Mucosa of descending colon (tissue), 3 donors: ENCODE data around the gene AMY2A. TPM values are rescaled to one million over a fixed set of nuclear protein-coding genes. Genes with fewer than 3 reads are reported as not detected.
"Not testable (repeated sequence)": the region's sequence is repeated elsewhere in the genome, so short reads cannot be mapped to it uniquely, and the experiment has no call there.

Experiments used
- ATAC-seq: fragments of 200-7000 bp; cut with Tn5 transposase; one replicate; pipeline ENCODE4 v1.9.1; 2020; ENCODE audit warnings: mild to moderate bottlenecking, moderate library complexity
- DNase-seq, 3 donors: peaks; one replicate each; pipeline ENCODE4 v3.0.0-alpha.2; 2020
- H3K36me3 ChIP-seq: fragments of 200-600 bp; one replicate; pipeline ENCODE4 v1.8.0; 2021; ENCODE audit warnings: low read depth, mild to moderate bottlenecking
- H3K4me1 ChIP-seq: fragments of 200-600 bp; one replicate; pipeline ENCODE4 v1.8.0; 2021; ENCODE audit warnings: low read depth, mild to moderate bottlenecking
- H3K4me3 ChIP-seq: fragments of 200-600 bp; one replicate; pipeline ENCODE4 v1.8.0; 2021; ENCODE audit warnings: mild to moderate bottlenecking
- H3K9me3 ChIP-seq: fragments of 200-600 bp; one replicate; pipeline ENCODE4 v1.8.0; 2021; ENCODE audit warnings: mild to moderate bottlenecking
- intact Hi-C, 2 donors: fragments of 100-400 bp; cut with DNase I in 1 of 2; cut with micrococcal nuclease in 1 of 2; formaldehyde crosslinking; loops; one replicate each; pipeline versions ENCODE4 v1.11.0 to v1.11.1; 2022; cut with DNase I, micrococcal nuclease
- long read RNA-seq, 2 donors: library from polyadenylated mRNA; unstranded; transcript quantifications; one replicate each; pipeline ENCODE4 v2.0.0, GENCODE V29; 2019 to 2021
- total RNA-seq, 3 donors: library from RNA; stranded (reverse); fragmentation: NEBNext Ultra II Directional in 2 of 3; extraction: Animal tissue kit (Norgen Biotek cat#: 25700) in 2 of 3; gene quantifications; one replicate each; pipeline versions ENCODE4 v1.2.1 to v1.2.4, GENCODE V29; 2021 to 2023
- TF ChIP-seq, protein P1 (sequence below): fragments of 200-600 bp; IDR thresholded peaks from one replicate; pipeline ENCODE4 v1.8.0; 2022; ENCODE audit warnings: antibody characterized with exemption, mild to moderate bottlenecking
- donor health status: DM: no; HTN: no; CAD: no; lungs with moderate emphysema.
- donor health status: DM: no; HTN: no; CAD: no.
- donor health status: DM: no; HTN: yes; CAD: no.

Gene AMY2A
- under 1 TPM in 1 of 3 donors, not detected in 2; 0.76 TPM for total RNA-seq
- long read RNA-seq, donor 1, result 0 reads
- long read RNA-seq, donor 2, result 0 reads

DNA sequence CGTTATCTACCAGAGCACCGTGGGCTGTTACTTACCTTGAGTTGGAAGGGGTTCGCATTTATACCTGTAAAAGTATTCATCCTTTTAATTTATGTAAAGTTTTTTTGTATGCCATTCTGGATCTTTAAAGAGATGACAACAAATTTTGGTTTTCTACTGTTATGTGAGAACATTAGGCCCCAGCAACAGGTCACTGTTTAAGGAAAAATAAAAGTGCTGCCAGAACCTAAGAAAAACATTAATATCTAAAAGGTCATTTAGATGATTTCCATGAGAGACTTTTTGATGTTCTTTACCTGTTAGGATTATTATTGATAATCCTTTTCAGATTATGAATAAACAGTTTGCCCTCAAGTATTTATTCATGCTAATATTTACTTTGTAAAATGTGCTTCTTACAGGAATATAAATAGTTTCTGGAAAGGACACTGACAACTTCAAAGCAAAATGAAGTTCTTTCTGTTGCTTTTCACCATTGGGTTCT lies at the start of gene AMY2A:
AMY2A (plus strand) TSS at position 434 of the 484 bp plus-strand sequence; CDS start at position 448, 14 bp downstream.
- H3K36me3 ChIP-seq, H3K4me3 ChIP-seq, H3K4me1 ChIP-seq, DNase-seq, ATAC-seq, H3K9me3 ChIP-seq, intact Hi-C loops: not testable (repeated sequence)

- no peaks in the 10 kb centered on the region for H3K36me3 ChIP-seq
- no peak overlapping the region for H3K4me3 ChIP-seq
- H3K4me1 ChIP-seq, result no peaks in the 10 kb centered on the region
- no peak for DNase-seq
- no peaks in the 10 kb centered on the region for H3K9me3 ChIP-seq
- ATAC-seq, result no peak
- TF ChIP-seq, protein P1, sequence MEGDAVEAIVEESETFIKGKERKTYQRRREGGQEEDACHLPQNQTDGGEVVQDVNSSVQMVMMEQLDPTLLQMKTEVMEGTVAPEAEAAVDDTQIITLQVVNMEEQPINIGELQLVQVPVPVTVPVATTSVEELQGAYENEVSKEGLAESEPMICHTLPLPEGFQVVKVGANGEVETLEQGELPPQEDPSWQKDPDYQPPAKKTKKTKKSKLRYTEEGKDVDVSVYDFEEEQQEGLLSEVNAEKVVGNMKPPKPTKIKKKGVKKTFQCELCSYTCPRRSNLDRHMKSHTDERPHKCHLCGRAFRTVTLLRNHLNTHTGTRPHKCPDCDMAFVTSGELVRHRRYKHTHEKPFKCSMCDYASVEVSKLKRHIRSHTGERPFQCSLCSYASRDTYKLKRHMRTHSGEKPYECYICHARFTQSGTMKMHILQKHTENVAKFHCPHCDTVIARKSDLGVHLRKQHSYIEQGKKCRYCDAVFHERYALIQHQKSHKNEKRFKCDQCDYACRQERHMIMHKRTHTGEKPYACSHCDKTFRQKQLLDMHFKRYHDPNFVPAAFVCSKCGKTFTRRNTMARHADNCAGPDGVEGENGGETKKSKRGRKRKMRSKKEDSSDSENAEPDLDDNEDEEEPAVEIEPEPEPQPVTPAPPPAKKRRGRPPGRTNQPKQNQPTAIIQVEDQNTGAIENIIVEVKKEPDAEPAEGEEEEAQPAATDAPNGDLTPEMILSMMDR, result no peak
- intact Hi-C loops, result no loop called here
Measured at GRCh38 chr1:103569493-103569892, 47.7 kb upstream of the AMY2A start.

GRCh38 chr1:103571289-103571688 lies 45.9 kb upstream of the AMY2A start, which contains the start of gene AMY2B:
AMY2B (plus strand) TSS chr1:103571589; CDS start chr1:103571603, 14 bp downstream.
- DNase-seq, H3K36me3 ChIP-seq, H3K4me3 ChIP-seq, H3K4me1 ChIP-seq, ATAC-seq, H3K9me3 ChIP-seq, intact Hi-C loops: not testable (repeated sequence)

- intact Hi-C loops, result no loop called here
- H3K9me3 ChIP-seq, result no peaks in the 10 kb centered on the region
- no peaks in the 10 kb centered on the region for H3K36me3 ChIP-seq
- ATAC-seq (no peak), DNase-seq (no peak)
- no peak overlapping the region for H3K4me3 ChIP-seq
- H3K4me1 ChIP-seq, result no peaks in the 10 kb centered on the region
- TF ChIP-seq, protein P1, result no peak
Measured at GRCh38 chr1:103576065-103576464, 41.2 kb upstream of the AMY2A start.

DNA sequence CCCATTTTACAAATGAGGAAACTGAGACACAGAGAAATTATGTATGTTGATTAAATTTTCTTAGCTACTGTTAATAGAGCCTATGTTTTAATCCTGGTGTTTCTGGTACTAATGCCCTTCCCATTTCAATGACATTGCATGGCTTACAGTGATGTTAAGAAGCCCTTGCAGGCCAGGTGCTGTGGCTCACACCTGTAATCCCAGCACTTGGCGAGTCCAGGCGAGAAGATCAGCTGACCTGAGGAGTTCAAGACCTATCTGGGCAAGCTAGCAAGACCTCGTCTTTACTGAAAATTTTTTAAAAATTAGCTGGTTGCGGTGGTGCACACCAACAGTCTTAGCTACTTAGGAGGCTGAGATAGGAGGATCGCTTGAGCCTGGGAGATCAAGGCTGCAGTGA lies 40.4 kb upstream of the AMY2A start:
- H3K4me1 ChIP-seq, H3K9me3 ChIP-seq, intact Hi-C loops, H3K36me3 ChIP-seq, DNase-seq, ATAC-seq, H3K4me3 ChIP-seq: not testable (repeated sequence)

- Histone ChIP-seq H3K4me1 (no peaks in the 10 kb centered on the region), H3K4me3 (no peak overlapping the region), H3K36me3 (no peaks in the 10 kb centered on the region), H3K9me3 (no peaks in the 10 kb centered on the region)
- intact Hi-C loops, result no loop called here
- TF ChIP-seq, protein P1, result no peak
- DNase-seq (no peak), ATAC-seq (no peak)
Measured at GRCh38 chr1:103582464-103582863, 34.8 kb upstream of the AMY2A start.

DNA sequence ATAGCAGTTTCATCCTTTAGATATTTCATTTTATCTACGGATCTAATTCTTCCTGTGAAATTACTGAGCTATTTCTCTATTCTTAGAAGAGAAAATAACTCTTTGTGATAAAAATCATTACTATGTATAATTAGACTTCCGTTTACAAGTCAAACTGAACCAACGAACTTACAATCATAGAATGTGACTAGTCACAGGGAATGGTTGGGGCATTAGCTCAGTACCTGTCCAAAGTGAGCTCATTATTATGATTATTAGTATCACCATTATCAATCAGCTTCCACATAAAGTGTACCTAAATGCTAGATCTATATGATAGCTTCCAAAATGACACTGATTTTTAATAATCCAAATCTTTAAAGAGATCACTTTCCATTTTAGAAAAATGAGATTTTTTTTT lies 33.3 kb upstream of the AMY2A start:
- Histone ChIP-seq H3K9me3 (no peaks in the 10 kb centered on the region), H3K36me3 (no peaks in the 10 kb centered on the region), H3K4me3 (no peak overlapping the region), H3K4me1 (no peaks in the 10 kb centered on the region)
- DNase-seq (no peak), ATAC-seq (no peak)
- TF ChIP-seq, protein P1, result no peak
- intact Hi-C loops, result no loop called here
